DMS153 treated with DMSO at 0.1 percent for 48 hours (cell line): ENCODE results near the gene VAMP1.

Experiments
- DNase-seq: peaks from one replicate; lab custom pipeline; 2025; ENCODE audit not compliant: unreplicated experiment; lab: John Stamatoyannopoulos, UW

VAMP1 gene

DNA sequence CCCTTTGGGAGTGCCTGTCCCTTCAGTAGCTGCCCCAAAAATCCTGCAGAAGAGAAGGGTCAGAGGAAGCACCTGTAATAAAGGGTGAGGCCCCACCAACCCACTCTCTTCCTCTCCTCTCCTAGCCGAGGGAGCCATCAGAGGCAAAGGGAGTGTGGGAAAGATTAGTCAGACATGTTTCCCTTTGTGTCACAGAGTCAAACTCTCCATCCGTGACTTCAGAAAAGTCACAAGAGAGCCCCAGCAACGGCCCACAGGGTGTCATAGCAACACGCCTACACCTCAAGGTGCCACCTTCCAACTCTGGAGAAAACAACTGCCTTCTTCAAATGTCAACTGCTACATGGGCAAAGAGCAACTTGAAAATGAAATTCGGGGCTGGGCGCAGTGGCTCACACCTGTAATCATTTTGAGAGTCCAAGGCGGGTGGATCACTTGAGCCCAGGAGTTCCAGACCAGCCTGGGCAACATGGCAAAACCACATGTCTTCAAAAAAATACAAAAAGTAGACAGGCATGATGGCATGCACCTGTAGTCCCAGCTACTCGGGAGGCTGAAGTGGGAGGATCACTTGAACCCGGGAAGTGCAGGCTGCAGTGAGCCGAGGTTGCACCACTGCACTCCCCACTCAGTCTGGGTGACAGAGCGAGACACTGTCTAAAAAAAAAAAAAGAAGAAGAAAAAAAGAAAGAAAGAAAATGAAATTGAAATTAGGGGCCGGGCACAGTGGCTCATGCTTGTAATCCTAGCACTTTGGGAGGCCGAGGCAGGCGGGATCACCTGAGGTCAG, 43.4 kb downstream of the VAMP1 start:
- no peak for DNase-seq

- DNase-seq: no peak
These were observed 44.6 kb downstream of the VAMP1 start for GRCh38 chr12:6425590-6426531.

GRCh38 chr12:6424866-6425265, 45.6 kb downstream of the VAMP1 start:
- no peak for DNase-seq

DNA sequence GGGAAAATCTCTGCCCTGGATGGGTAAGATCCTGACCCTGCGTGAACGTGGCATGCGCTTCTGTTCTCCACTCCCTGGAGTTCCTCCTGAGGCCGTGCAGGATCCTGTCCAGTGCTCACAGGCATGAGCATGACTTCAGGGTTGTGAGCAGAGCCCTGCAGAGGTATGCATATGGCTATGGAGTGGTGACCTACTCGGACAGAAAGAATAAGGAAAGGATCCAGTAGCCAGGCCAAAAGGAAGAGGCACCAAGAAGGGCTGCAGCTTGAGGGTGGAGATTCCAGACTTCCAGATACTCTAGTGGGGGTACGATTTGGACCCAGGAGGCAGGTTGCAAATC, 46.5 kb downstream of the VAMP1 start:
- no peak for DNase-seq

DNA sequence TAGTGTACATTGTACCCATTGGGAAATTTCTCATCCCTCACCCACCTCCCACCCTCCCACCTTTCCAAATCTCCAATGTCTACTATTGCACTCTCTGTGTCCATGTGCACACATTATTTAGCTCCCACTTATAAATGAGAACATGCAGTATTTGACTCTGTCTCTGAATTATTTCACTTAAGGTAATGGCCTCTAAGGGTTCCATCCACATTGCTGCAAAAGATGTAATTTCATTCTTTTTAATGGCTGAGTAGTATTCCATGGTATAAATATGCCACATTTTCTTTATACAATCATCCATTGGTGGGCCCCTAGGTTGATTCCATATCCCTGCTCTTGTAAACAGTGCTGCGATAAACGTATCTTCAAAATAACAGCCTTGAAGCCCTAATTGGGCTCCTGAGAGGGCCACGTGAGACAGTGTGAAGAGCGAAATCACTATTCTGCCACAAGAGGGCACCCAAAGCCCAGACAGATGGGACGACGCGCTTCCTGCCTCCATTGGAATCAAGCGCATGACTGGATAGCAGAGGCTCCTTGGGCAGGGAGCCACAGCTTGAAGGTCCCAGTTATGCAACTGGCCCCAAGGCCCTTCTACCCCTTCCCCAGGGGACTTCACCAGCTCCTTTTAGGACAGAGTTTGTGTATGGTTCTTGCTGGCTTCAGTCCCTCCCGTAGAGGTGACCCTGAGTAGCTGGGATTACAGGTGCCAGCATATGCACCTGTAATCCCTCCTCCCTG, 47.0 kb downstream of the VAMP1 start:
- peak; percentile 86 for DNase-seq

- DNase-seq: no peak
These were observed 50.1 kb downstream of the VAMP1 start for GRCh38 chr12:6420364-6420763.

- no peak for DNase-seq
These were observed 51.7 kb downstream of the VAMP1 start for GRCh38 chr12:6418796-6419195.

DNA sequence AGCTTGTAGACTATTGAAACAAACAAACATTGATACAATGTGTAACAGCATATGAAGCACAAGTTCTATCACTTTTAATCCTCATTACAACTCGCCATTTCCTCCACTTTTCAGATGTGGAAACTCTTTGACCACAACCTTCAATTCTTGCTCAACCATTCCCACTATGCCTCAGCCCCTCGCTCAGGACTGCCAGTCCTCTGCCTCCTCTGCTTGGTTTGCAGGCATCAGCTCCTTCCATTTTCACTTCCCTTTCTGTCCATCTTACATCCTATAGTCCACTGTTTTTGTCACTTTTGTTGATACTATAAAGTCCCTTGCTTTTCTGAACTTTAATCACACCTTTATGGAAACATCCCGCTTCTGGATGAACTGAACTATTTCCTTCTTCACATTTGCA, 53.9 kb downstream of the VAMP1 start:
- DNase-seq: no peak
